Esophagus muscularis mucosa (tissue), 4 donors: ENCODE results near the gene SEMA6A.

Experiments used
- EP300 ChIP-seq: sonication (generic); formaldehyde crosslinking; IDR thresholded peaks from one replicate; pipeline ENCODE4 v1.6.1; 2017; ENCODE audit warnings: antibody characterized with exemption
- POLR2A ChIP-seq: fragments of 450-650 bp; IDR thresholded peaks from one replicate; pipeline ENCODE4 v1.6.1; 2017; ENCODE audit warnings: antibody characterized with exemption, moderate library complexity, mild to moderate bottlenecking, low read depth
- POLR2AphosphoS5 ChIP-seq, 2 donors: sonication (generic); formaldehyde crosslinking; IDR thresholded peaks; one replicate each; pipeline ENCODE4 v1.6.1; 2017; ENCODE audit warnings: antibody characterized with exemption in 2 of 2
- TF ChIP-seq, protein P1 (sequence below), 3 experiments: fragments of 200-600 bp in 2 of 3; fragments of 450-650 bp in 1 of 3; sonication (generic) in 2 of 3; IDR thresholded peaks; one replicate each; pipeline ENCODE4 v1.5.1; 2017 to 2019; ENCODE audit warnings: antibody characterized with exemption in 3 of 3, mild to moderate bottlenecking in 2 of 3, moderate library complexity in 1 of 3

DNA sequence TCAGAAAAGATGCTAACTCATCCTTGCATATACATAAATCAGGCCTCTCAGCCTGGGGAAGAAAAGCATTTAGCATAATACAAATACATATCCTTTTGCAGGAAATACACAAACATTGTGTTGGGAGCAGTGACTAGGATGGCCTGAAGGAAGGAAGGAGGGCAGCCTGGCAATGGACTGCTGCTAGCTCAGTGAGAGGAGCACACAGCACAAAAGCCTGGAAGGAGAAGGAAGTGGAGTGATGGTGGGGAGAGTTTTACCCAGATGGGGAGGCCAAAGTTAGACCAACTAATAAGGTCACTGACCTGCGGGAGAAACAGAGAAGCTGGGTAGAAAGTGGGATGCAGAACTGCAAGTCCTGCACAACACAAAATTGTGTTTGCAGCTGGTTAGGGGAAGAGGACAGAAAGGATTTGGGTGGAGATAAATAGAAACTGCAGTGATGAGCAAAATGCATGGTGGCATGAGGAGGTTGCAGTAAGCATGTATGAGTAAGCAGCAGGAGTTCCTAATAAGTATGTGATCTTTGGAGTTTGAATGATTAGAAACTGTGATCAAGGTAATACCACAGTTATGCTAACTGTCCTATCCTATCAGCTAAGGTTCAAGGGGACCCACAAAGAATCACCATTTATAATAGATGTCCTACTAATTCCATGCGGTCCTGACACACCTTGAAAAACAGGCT lies 39.5 kb downstream of the SEMA6A start:
- TF ChIP-seq, protein P1, sequence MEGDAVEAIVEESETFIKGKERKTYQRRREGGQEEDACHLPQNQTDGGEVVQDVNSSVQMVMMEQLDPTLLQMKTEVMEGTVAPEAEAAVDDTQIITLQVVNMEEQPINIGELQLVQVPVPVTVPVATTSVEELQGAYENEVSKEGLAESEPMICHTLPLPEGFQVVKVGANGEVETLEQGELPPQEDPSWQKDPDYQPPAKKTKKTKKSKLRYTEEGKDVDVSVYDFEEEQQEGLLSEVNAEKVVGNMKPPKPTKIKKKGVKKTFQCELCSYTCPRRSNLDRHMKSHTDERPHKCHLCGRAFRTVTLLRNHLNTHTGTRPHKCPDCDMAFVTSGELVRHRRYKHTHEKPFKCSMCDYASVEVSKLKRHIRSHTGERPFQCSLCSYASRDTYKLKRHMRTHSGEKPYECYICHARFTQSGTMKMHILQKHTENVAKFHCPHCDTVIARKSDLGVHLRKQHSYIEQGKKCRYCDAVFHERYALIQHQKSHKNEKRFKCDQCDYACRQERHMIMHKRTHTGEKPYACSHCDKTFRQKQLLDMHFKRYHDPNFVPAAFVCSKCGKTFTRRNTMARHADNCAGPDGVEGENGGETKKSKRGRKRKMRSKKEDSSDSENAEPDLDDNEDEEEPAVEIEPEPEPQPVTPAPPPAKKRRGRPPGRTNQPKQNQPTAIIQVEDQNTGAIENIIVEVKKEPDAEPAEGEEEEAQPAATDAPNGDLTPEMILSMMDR (IDR thresholded peaks at IDR 0.05): no peak
- no peak for TF ChIP-seq POLR2AphosphoS5 (IDR thresholded peaks at IDR 0.05)
- TF ChIP-seq EP300: no peak
- no peak for TF ChIP-seq POLR2A
